HG02571 (cell line): Measurements from ENCODE around the gene BCKDHB.
"Not testable (repeated sequence)": the region's sequence is repeated elsewhere in the genome, so short reads cannot be mapped to it uniquely, and the experiment has no call there.

Source experiments
- ATAC-seq: cut with Tn5 transposase; IDR thresholded peaks from one replicate; pipeline ENCODE4 v1.9.1; 2021; ENCODE audit warnings: mild to moderate bottlenecking, moderate library complexity; ENCODE audit not compliant: unreplicated experiment

BCKDHB gene

DNA sequence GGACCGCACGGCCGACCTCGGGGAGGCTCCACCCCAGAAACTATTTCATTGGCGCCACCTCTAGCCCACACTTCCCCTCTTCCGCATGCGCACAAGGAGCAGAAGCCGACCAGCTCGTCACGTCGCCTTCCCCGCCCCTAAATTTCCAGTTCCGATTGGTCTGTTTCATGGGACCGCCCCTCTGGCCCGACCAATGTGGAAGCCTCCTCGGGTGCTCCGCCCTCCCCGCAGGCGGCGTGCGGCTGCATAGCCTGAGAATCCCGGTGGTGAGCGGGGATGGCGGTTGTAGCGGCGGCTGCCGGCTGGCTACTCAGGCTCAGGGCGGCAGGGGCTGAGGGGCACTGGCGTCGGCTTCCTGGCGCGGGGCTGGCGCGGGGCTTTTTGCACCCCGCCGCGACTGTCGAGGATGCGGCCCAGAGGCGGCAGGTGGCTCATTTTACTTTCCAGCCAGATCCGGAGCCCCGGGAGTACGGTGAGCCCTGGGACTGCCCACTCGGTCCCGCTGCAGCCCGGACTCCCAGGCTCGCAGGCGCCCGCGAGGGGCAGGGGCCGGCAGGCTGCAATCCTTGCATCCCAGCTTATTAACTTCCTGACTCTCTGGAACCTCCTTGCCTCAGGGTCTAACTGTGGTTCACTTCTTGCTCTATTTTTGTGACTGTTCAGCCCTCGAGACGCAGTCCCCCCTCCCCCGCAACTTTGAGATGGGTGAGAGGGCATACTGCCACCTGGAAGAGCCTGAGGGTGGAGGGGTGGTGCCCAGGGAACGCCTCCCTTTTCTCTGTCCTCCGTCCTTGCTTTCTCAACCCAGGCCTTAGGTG is at the start of gene BCKDHB:
TSS of gene BCKDHB (plus strand) at position 254 of the 818 bp plus-strand sequence. CDS start at position 277, 23 bp downstream.
- peak; percentile 99 for ATAC-seq

DNA sequence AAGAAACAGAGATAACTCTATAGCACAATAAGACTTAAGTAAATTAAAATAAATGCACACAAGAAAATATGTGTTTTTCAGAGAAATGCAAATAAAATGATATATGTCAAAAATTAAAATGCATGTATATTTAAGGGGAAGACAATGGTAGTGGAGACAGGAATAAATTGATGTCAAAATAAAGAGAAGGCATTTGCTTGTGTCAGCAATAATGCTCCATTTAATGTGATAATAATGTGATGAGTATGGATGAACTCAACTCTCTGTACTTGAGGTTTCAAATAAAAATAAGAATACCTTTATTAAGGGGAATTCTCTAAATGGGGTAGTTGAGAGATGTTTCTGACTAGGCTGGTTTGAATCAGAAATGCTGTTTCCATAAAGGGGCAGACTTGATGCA is 45.7 kb upstream of the BCKDHB start:
- ATAC-seq: no peak

DNA sequence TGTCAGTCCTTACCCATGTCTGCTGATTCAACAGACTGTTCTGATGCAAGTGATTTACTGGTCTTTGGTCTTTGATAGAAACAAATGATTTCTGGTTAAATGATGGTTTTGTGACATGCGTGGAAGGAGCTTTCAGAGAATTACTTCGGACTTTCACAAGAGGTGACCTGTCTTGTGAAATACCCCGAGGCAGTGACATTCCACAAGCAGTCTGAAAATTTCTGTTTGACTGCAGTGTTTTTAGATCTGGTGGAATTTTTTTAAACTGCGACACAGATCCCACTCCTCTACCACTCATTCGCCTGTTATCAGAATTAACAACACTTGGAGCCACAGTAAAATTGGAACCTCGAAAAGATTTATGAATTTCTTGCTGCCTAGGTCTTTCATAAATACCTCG is 38.3 kb upstream of the BCKDHB start:
- not testable (repeated sequence) for ATAC-seq

DNA sequence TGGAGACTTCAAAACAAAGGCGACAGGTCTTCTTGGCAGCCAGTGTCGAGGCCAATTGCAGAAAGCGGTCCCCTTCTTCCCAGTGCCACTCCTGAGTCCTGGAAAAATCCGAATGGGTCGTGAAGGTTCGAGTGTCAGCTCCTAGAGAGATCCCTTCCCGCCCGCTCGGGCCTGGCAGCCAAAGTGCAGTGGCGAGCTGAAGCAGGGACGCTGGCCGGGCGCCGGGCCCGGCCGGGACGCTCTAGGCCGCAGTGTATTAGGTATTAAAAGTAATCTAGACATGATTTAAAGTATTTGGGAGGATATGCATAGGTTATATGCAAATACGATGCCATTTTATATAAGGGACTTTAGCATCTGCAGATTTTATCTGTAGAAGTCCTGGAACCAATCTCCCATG is 36.0 kb upstream of the BCKDHB start:
- not testable (repeated sequence) for ATAC-seq

DNA sequence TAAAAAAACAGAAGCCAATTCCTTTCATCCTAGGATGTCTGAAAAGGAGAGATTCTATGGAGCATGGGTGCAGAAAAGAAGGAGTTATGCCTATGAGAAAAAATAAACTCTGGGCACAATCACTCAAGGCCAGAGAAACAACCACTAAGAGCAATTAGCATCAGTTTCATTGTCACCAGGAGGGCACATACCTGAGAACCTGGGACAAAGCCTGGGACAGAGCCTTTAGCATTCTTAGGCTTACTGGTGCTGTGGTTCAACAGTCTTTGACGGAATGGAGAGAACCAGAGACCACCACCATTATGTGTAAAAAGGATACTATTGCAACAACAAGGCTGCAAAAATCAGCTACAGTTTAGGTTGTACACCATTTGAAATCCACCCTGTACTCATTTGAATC is 29.4 kb upstream of the BCKDHB start:
- ATAC-seq: no peak

DNA sequence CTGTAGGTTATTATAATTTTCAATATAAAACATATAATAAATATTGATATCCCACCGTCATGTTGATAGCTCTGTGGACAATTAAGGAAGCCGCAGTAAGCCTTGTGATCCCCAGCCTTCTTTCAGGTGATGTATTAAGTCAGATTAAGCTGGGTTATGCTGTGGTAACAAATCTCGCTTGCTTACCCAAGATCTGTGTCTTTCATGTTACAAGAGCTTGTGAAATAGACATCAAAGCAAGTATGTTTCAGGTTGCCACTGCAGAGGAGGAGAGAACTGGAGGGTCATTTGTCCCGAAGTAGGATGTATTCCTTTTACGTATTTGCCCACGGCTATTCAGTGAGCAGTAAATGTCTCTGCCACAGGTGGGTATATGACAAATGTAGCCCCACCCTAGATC is 17.8 kb upstream of the BCKDHB start:
- ATAC-seq: no peak

DNA sequence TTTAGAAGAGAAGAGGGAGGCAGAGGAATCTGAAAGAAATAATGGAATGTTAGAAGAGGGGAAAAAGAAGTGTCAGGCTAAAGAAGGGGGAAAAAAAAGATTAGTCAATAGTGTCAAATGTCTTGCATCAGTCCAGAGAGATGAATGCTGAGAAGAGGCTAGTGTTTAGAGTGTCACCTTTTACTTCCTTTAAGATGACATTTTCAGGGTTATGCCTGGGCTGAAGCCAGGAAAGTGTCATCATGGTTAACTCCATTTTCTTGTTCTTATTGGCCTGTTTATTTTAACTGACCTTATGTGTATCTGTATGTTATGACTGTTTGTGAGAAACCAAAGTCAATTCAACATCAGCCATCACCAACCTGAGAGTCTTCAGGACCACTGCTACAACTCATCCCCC is 15.0 kb upstream of the BCKDHB start:
- no peak for ATAC-seq

DNA sequence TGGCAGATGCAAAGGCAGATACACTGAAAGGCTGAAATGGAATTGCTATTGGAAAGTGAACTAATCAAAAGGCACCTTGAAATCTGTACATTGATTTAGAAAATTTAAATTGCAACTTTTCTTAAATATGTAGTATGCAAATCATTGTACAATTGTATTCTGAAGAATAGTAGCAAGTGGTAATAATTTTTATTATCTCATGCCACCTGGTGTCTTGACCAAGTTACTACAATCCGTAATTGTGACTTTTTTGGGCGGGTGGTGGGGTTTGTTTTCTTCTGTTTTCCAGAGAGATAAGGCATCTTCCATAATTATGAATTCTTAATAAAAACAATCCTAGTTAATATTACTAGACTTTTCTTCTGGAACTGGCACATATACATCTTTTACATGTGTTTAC is 12.5 kb upstream of the BCKDHB start:
- no peak for ATAC-seq

DNA sequence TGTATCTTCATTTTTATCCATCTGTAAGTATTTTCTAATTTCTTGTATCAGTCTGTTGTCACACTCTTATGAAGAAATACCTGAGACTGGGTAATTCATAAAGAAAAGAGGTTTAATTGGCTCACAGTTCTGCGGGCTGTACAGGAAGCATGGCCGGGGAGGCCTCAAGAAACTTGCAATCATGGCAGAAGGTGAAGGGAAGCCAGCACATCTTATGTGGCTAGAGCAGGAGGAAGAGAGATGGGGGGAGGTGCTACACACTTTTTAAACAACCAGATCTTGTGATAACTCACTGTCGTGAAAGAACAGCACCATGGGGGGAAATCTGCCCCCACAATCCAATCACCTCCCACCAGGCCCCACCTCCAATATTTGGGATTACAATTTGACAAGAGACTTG is 10.9 kb upstream of the BCKDHB start:
- ATAC-seq: no peak

DNA sequence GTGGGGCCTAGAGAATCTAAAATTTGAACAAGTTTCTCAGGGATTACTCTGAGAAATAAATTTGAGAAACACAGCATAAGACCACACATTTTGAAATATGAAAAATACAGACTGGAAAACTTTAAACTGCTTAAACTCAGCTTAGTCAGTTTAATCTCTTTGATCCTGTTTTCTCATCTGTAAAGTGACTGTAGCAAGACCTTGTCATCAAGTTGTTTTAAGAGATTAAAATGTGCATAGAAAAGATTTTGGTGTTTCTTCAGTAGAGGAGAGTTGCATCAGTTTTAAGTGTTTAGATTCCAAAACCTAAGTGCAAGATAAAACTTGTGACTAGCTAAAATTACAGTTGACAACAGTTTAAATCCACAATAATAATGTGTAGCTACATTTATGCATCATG is 8.1 kb upstream of the BCKDHB start:
- no peak for ATAC-seq

DNA sequence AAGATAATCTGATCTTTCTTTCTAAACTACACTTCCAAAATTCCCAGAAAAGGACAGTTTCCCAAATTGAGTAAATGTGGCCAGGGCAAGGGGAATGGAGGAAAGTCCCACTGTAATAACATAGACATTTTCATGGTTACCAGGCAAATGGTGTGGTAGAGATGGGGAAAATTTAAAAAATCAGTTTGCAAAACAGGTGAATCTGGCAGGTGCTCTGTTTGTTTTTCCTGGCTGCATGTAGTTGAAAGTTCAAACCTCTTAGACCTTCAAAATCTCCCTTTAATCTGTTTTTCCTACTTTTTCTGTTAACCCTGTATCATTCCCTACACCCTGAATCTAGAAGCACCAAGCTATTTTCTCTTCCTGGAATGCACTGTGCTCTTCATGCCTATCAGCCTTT is 2.0 kb upstream of the BCKDHB start:
- ATAC-seq: no peak

DNA sequence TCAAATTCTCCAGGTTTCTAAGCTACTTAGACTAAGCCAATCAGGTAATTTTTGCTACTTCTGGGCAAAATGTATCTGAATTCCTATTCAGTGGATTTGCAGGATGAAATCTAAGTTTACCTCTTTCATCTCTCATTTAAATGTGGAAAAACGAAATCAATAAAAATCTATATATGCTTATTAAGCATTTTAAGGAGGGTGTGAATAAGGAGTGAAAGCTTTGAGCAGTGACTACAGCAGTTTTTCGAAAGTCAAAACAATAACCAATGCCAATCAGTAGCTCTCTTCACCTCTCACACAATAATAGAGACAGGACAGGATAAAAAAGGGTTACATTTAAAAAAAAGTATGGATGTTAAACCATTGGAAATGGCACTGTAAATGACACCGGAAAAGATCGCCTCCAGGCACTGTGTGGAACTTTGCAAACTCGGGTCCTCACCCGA is 476 bp upstream of the BCKDHB start:
- ATAC-seq: peak; percentile 2

DNA sequence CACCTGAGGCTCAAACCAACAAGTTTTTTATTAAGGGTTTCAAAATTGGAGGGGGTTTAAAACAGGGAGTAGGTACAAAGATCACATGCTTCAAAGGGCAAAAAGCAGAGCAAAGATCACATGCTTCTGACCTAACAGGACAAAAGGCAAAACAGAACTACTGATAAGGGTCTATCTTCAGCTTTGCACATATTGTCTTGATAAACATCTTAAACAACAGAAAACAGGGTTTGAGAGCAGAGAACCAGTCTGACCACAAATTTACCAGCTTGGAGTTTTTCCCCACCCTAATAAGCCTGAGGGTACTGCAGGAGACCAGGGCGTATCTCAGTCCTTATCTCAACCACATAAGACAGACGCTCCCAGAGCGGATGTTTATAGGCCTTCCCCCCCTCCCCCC is 16.1 kb downstream of the BCKDHB start:
- ATAC-seq: not testable (repeated sequence)

DNA sequence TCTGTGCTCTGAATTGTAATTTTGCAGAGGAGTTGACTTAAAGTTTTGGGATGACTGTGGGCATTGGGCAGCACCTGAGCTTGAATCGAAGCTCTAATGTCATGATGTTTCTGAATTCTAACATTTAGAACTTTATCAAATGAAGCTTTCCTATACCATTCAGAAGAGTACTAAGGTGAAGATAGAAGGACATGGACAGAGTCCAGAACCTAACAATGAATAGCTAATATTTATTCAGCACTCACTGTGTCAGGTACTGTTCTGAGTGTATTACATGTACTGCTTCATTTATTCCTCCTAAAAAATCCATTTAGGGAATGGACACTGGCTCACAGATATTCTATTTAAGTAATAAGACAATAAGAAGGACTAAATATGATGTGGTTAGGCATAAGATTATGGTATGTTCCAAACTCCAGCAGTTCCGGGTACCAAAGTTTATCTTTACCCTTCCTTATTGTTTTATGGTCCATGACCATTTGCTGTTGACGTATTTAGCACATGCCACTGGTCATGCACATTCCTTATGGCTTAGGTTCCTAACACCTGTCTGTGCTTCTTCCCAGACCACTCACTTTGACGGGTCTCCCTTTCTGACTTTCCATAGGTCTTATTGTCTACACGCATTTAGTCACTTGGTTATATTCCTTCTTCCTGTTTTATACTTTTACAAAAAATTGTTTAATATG is 20.3 kb downstream of the BCKDHB start:
- ATAC-seq: no peak

DNA sequence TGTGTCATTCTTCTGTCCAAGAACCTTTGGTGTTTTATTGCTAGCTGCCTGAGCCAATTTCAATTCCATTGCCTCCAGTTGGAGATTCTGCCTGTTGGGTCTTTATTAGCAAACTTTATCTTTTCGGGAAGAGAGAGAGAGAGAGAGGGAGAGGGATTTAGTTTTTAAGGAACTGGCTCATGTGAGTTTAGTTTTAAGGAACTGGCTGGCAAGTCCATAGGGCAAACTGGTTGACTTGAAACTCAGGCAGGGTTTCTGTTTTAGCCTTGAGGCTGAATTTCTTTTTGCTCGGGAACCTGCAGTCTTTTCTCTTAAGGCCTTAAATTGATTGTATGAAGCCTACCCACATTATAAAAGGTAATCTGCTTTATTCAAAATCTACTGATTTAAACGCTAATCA is 23.0 kb downstream of the BCKDHB start:
- ATAC-seq: no peak

DNA sequence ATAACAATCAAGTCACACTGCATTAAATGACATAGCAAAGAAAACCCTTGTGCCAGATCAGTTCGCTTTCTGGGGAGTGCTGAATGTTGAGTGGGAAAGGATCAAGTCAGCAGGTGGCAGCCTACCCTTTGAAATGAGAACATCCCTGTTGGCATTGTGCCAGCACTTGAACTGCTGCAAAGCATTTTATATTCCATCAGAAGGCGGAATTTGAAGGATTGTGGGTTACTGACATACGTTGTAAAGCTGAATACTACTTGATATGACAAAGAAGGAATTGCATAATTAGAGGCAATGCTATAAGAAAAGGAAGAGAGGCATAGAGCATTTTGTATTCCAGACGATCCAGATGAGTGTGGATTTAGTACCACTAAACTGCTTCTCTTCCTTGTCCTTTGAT is 26.5 kb downstream of the BCKDHB start:
- ATAC-seq: no peak

DNA sequence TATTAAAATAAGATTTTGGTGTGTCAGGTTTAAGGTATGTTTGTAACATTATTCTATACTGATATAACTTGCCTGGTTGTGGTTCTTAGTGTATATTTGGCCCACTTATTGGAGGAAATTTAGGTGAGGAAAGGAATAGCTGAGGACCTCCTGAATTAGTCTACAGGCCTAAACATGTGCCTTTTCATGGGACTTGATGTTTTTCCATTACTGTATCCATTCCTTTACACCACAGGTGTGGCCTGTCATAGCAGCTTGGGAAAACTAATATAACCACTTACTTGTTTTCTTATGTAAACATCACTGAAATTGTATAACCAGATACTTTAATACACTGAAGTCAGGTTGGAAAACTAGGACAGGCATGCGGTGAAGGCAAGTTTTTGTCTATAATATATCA is 27.6 kb downstream of the BCKDHB start:
- ATAC-seq: no peak

DNA sequence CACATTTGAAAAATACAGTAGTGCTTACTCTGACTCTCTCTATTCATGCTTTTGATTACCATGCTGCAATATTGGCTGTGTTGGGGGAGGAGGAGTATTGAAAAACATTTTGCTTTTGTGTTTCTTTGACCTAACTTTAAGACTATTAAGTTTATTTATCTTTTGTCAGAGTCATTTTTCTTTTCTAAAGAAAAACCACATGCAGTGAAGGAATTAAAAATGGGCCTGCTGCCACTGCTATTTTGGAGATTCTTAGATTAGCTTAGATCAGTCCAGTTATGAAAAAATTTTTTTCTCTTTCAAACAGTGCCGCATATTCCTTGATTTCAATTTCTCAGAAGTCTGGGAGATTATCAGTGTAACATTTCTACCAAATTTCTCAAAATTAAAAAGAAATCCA is 36.1 kb downstream of the BCKDHB start:
- ATAC-seq: no peak

DNA sequence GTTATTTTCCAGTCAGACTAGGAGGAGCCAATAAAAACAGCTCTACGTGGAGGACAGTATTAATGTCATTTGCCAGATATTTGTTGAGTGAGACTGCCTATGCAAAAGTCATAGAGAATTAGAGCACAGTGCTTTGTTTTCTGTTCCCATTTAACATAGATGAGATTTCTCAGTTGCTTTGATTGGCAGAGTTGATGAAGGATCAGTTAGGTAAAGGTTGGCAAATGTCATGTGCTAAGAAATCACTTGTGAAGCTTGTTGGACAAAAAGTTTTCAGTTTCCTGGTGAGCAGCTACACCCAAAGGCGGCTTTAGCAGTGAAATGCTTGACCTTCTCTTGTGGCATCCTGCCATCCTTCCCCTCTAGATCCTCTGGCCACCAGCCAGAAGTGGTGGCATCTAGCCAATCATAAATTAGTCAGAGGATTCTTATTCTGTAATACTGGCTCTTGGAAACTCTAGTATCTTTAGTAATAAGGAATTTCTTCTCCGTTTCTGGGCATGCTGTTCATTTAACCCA is 37.0 kb downstream of the BCKDHB start:
- ATAC-seq: no peak

DNA sequence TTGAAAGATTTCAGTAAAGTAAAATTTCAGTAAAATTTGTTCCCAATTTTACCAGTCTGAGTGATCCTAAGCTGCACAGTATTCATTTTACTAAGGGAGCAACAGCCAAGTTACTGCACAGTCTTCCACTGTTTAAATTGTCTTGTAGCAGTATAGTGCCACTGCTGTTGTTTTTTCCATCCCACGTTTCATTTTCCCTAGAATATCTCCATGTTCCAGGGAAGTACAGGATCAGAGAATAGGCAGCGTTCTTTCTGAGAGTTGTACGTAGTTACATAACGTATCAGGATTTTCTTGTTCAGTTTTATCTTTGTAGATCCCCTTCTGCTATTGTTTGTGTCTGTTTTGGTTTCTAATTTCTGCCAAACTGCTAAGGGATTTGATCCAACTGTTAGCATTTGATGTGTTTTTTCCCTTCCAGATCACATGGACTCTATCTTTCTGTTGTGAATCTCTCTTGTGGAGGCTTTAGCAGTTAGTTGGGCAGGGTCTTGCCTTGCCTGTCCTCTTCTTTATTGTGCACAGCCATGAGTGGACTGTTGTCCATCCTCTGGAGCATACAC is 38.4 kb downstream of the BCKDHB start:
- no peak for ATAC-seq

DNA sequence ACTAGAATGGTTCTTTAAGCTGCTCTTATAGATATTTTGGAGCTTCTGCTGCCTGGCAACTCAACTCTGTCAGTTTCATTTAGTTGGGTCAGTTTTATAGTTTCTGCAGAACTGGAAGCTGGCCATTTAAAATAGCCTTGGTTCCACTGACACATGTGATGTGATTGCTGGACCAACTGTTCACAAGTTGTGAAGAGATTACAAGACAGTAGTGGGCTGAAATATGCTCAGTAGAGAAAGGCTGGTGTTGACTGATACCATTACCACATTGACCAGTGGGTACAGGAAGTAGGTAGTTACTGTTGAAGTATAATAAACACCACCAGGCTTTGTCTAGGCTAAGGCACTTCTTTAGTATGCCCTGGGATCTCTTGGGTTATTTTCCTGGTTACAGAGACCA is 39.0 kb downstream of the BCKDHB start:
- no peak for ATAC-seq

DNA sequence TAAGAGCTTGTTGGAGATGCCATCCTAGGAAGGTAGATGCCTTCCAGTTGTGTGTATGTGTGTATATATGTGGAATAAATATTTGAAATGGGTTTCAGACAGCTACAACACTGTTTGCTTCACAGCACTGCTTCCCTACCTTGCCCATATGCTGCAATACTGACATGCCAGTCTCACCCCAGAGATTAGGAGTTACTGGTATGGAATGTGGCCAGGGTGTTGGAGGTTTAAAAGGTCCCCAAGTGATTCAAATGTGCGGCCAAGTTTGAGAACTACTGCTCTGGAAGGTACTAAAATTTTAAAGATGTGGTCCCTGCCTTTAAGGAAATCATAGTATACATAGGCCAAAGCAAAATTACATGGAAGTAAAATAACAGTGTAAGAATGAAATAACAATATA is 39.5 kb downstream of the BCKDHB start:
- no peak for ATAC-seq
